ENCODE results near the gene SMAGP. TPM values are rescaled to one million over a fixed set of nuclear protein-coding genes. Genes with fewer than 3 reads are reported as not detected.

The SMAGP gene
- total RNA-seq, 1 experiment from 2014 or later, result 12.4 TPM

DNA sequence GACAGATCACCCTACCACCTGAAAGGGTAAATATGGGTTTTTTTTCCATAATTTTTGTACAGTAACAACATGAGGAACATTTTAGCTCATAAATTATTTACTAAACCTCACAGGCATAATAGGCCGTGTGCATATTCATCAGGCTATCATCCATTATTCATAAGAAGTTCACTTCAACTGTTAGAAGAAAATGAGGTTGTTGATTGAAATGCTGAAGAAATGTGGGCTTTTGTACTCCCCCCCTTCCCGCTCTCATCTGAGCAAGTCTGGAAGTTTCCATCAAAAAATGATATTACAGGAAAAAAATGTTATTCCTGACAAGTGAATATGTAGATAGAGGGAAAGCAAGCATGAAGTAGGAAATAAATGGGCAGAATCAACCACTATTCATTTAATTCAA lies 44.4 kb downstream of the SMAGP start:
- Histone ChIP-seq H2AK5ac (ENCODE audit: insufficient read length, low read length) (no peak overlapping the region), H3K79me2 (ENCODE audit: insufficient read depth, low read length) (no peaks in the 10 kb centered on the region), H3K23me2 (ENCODE audit: insufficient read length, low read depth, low read length, poor library complexity, severe bottlenecking) (no peaks in the 10 kb centered on the region), H4K5ac (ENCODE audit: insufficient read length, low read depth, low read length) (no peak overlapping the region), H3K9ac (ENCODE audit: extremely low read depth, insufficient read length, low read length) (no peak overlapping the region), H4K91ac (ENCODE audit: insufficient read length, low read depth, low read length) (no peak overlapping the region), H3T11ph (ENCODE audit: low read length) (no peak overlapping the region), H3K56ac (ENCODE audit: insufficient read length, low read depth, low read length) (no peak overlapping the region), H3K27ac (ENCODE audit: insufficient read length, low read depth, low read length) (no peak overlapping the region), H3K79me1 (ENCODE audit: insufficient read depth, low read depth, low read length, poor library complexity, severe bottlenecking) (no peaks in the 10 kb centered on the region), H2BK12ac (ENCODE audit: insufficient read length, low read depth, low read length) (no peak overlapping the region), H4K20me1 (ENCODE audit: control insufficient read depth, insufficient read depth, insufficient read length) (no peaks in the 10 kb centered on the region), H3K18ac (ENCODE audit: insufficient read length, low read depth, low read length) (no peak overlapping the region), H2BK5ac (ENCODE audit: insufficient read length, low read length) (no peak overlapping the region), H3K4ac (ENCODE audit: low read depth, low read length) (no peak overlapping the region), H3K27me3 (ENCODE audit: insufficient read depth, low read length) (no peaks in the 10 kb centered on the region), H2BK15ac (ENCODE audit: low read depth, low read length) (no peak overlapping the region), H2BK120ac (ENCODE audit: low read depth, low read length, poor library complexity, severe bottlenecking) (no peak overlapping the region), H2BK20ac (ENCODE audit: low read depth, low read length, poor library complexity, severe bottlenecking) (no peak overlapping the region), H3K4me1 (ENCODE audit: insufficient read depth, low read length) (no peaks in the 10 kb centered on the region), H3K14ac (ENCODE audit: insufficient read depth, low read length) (no peak overlapping the region), H3K4me2 (ENCODE audit: insufficient read depth, insufficient read length, low read length) (no peak overlapping the region), H2AFZ (ENCODE audit: low read length) (no peak overlapping the region), H4K8ac (replicated peaks; ENCODE audit: insufficient read length, low read depth, low read length) (no peak overlapping the region), H3K9me3 (ENCODE audit: control insufficient read depth, low read depth, low read length) (no peaks in the 10 kb centered on the region), H3K23ac (ENCODE audit: insufficient read length, low read depth, low read length) (no peak overlapping the region)
- Mint-ChIP-seq H3K27ac (no peak overlapping the region; a peak in 1 of 7 replicates), H3K4me1 (0 out of 4 replicates have a peak, but pooled peaks cover 0 to 2% of the 10 kb centered on the region in 2 experiments), H3K9me3 (no peaks in the 10 kb centered on the region), H3K27me3 (ENCODE audit: low read depth) (no peaks in the 10 kb centered on the region), H3K36me3 (ENCODE audit: insufficient read depth in 1 of 3, low read depth in 3 of 3) (peaks cover 0 to 7% (median 2%) of the 10 kb centered on the region in 3 experiments; a peak in 4 of 7 replicates), H3K4me3 (no peak overlapping the region)
- no CpG with 5 or more reads among the region's 2 CpGs for whole genome bisulfite sequencing (ENCODE audit: extremely low coverage, insufficient read length, low lambda C conversion rate)
- TF ChIP-seq, protein P1, sequence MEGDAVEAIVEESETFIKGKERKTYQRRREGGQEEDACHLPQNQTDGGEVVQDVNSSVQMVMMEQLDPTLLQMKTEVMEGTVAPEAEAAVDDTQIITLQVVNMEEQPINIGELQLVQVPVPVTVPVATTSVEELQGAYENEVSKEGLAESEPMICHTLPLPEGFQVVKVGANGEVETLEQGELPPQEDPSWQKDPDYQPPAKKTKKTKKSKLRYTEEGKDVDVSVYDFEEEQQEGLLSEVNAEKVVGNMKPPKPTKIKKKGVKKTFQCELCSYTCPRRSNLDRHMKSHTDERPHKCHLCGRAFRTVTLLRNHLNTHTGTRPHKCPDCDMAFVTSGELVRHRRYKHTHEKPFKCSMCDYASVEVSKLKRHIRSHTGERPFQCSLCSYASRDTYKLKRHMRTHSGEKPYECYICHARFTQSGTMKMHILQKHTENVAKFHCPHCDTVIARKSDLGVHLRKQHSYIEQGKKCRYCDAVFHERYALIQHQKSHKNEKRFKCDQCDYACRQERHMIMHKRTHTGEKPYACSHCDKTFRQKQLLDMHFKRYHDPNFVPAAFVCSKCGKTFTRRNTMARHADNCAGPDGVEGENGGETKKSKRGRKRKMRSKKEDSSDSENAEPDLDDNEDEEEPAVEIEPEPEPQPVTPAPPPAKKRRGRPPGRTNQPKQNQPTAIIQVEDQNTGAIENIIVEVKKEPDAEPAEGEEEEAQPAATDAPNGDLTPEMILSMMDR (conservative IDR thresholded peaks at IDR 0.05), result no peak
- no peak for DNase-seq

All from H9 (cell line).